Fibroblast of peridontal ligament (primary cell): Measurements from ENCODE around the gene MX1.

Experiments used
- DNase-seq: peaks from one replicate; pipeline ENCODE4 v3.0.0-alpha.2; 2010; ENCODE audit errors: extremely low read depth

MX1 gene

GRCh38 chr21:41490330-41490729 is 64.3 kb downstream of the MX1 start:
- DNase-seq: no peak

- no peak for DNase-seq
Observed at GRCh38 chr21:41491412-41491811, 65.4 kb downstream of the MX1 start.

DNA sequence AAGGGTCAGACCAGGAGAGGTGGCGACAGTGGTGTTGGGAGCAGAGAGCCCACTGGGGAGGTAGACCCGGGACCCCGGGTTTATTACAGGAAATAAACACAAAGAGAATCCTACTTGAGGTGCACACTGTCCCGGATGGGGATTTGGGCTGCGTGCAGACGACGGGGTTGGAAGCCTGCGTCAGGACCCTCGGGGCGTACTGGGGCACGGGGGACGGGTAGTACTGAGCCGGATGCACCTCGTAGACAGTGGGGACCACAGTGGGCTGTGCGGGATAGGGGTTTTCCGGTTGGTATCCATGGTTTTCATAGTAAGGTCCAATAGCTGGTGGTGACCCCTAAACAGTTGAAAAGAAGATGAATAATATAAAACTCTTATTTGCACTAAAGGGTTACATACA is 68.2 kb downstream of the MX1 start:
- no peak for DNase-seq

- DNase-seq: no peak
Observed at GRCh38 chr21:41497008-41497407, 71.0 kb downstream of the MX1 start.

- no peak for DNase-seq
Observed at GRCh38 chr21:41497788-41498187, 71.7 kb downstream of the MX1 start.

DNA sequence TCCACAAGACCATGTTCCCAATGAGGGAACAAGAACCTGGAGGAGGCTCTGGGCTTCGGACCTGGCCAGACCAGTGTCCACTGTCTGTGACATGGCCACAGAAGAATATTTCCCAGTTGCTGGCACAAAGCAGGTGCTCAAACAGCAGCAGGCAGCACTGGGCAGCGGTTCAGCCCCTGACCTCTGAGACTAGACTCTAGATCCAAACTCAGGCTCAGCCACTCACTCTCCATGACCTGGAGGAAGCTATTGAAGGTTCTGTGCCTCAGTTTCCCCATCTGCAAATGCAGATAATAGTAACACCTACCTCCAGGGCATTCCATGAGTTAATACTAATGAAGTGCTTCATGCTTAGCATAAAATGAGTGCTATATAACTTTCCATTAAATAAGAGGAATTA is 73.9 kb downstream of the MX1 start:
- DNase-seq: no peak

DNA sequence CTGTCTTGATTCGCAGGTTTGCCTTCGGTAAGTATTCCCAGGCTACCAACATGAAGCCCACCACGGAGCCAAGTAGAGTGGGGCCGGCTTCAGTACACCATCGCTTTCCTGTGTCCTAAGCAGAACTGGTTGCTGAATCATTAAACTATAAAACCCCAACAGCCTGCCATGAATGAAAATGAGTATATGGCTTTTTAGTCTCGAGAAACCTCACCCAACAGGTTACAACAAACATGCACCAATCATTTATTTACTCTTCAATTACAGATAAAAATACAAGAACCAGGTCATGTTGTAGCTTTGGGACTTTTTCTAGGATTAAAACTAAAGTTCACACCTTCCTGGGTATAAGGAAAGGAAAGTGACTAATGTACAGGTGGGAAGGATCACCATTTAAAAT is 74.3 kb downstream of the MX1 start:
- DNase-seq: no peak

GRCh38 chr21:41500931-41501381 is 74.9 kb downstream of the MX1 start:
- DNase-seq: no peak

- DNase-seq: no peak
Observed at GRCh38 chr21:41501919-41502318, 75.9 kb downstream of the MX1 start.

DNA sequence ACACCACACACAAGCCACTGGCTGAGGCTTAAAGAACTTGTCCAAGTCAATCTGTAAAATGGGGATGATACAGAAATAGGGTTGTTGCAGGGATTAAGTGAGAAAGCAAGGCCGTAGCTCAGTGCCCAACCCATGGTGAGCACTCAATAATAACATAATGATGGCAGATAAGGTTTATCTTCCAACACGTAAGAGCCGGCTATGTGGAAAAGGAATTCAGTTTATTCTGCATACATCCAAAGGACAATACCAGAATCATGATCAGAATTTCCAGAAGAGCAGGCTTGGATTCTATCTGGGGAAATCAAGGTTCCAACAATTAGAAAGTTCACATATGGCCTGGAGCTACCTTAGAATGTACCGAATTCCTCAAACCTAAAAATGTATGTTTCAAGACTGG is 77.3 kb downstream of the MX1 start:
- no peak for DNase-seq

DNA sequence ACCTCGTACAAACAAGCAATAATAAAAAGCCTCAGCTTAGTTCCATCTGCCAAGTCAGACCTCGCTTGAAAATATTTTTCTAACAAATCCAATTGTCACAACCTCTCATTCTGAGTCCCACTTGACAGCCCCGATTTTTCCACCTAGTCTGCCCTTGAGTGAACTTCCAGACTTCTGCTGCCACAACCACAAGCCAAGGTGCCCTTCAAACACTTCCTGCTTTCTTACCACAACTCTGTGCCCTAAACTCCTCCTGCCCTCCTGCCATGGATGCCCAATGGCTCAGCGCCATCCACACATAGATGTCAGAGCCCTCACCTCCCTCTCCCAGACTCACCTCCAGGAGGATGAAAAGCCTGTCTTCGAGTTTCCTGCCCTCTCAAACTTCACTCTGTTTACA is 78.0 kb downstream of the MX1 start:
- DNase-seq: no peak

DNA sequence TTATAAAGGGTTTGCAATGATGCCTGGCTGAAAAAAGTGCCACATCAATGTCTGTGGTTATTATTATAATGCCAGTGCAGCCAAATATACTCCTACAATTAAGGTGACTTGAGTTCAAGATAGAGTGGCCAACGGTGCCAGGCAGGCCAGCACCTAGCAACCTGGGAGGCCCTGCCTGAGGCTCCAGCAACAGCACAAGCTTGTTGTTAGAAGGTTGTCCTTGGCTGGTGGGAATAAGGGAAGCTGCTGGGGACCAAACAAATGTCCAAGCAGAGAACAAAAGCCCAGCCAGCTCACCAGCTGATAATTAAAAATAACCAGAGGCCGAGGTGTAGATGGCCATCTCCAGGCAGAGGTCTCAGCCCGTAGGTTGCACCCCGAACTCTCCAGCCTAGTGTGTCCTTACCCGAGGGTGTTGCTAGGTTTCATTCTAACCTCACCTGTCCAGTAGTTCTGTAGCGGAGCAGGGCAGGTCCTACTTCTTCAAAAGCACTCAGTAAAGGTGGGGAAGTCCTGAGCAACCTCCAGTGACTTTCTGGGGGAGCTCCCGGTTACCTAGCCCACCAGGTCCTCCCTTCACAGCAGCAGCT is 80.1 kb downstream of the MX1 start:
- no peak for DNase-seq

DNA sequence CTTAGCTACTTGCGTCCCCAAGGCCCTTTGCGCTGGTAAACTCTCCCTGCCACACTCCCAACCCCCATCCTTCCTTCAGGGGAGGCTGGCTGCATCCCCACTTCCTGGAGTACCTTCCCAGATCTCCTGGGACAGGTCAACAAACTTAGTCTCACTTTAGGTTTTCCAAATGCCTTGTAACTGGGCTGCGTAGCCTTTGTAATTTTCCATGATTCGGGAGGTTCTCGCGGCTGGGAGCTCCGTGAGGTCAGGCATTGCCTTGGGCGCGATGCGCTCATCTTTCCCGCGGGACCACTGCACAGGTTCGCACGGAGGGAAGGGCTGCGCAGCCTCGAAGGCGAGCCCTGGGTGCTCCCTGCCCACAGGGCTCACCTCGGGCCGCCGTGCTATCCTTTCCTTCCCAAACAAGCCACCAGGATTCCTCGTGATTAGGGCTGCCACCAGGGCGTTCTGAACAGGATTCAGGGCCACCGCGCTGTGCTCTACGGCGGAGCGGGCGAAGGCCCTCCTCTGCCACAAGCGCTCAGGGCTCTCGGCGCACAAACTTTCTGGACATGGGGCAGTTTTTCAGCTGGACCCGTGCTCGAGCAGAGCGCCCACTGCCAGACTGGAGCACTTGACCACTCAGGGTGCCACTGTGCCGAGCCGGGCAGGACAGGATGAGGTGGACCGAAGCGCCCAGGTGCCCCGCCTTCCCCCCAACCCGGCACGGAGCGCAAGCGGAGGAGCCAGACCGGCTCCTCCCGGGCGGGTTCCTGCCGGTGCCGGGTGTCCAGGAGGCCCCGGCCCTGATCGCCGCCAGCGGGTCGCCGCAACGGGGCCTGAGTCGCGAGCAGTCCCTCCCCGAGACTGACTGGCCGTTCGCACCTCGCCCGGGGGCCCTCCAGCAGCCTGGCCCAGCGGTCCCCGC is 80.8 kb downstream of the MX1 start:
- DNase-seq: no peak

GRCh38 chr21:41507521-41508414 is 81.7 kb downstream of the MX1 start, which contains the start of gene TMPRSS2:
TSS of gene TMPRSS2 (minus strand) at chr21:41508158. CDS start at chr21:41498133, 10,025 bp downstream.
- DNase-seq: no peak

DNA sequence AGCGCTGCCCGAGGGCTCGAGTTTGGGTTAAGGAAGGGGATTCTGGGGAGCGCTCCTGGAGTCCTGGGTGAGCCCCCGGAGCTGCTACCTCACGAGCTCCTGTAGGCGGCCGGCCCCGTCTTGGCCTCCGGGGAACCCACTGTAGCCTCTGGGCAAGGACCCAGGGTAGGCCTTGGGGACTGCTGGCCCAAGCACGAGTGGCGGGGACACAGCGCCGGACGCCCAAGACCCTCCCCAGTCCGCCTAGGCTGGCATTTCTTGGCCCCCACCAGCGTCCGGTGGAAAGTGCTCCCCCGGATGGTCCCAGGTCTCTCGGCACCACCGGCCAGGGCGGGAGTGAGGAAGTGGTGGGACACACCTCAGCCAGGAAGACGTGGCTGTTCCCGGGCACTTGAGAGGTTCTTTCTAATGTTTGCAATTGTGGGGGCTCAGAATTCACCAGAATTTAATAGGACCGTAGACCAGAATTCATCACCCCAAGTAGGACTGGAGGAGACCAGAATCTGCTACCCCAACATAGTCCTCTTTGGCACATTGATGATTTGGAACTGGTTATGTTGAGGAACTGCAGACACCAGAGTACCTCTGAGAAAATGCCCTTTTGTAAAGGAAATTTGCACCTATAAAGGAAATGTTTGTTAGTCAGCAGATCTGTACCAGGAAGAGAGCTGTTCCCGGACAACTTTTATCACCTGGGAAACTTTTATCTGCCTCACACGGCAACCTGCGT is 82.5 kb downstream of the MX1 start:
- DNase-seq: no peak
